ENCODE data around the gene FHAD1. TPM values are rescaled to one million over a fixed set of nuclear protein-coding genes. Genes with fewer than 3 reads are reported as not detected.

Gene FHAD1
- total RNA-seq, 6 experiments from 2014 or later = 0.06 to 0.53 (median 0.12) TPM; not detected in 3

DNA sequence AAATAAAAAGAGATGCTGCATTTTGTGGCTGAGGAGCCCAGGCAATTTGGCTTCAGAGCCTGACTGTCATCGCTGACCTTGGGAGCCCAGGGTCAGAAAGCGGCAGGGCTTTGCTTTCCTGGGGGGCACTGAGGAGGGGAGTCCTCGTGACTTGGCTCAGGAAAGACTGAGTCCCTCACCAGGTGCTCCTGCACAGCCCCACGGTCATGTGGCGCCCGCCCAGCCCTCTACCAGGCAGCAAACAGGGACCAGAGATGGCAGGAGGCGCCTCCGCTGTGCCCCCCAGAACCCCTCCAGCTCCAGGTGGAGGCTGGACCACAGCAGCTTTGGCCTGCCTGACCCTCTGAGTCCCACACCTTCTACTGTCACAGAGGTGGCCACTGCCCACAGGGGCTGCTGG, 175.8 kb downstream of the FHAD1 start:
- Histone ChIP-seq H3K27me3 (no peaks in the 10 kb centered on the region), H3K27ac (no peak overlapping the region), H3K9me3 (no peaks in the 10 kb centered on the region), H3K4me3 (no peak overlapping the region), H3K4me1 (peaks cover 0 to 33% (median 4%) of the 10 kb centered on the region in 4 donors), H3K36me3 (no peaks in the 10 kb centered on the region)
- DNase-seq = no peak
- no CpG with 5 or more reads among the region's 8 CpGs for WGBS (ENCODE audit: insufficient coverage, low coverage, low lambda C conversion rate, missing lambda C conversion rate)
- intact Hi-C loops (cut with DNase I) = no loop called here
- no peak for TF ChIP-seq POLR2A (IDR thresholded peaks at IDR 0.05)
- TF ChIP-seq, protein P1, sequence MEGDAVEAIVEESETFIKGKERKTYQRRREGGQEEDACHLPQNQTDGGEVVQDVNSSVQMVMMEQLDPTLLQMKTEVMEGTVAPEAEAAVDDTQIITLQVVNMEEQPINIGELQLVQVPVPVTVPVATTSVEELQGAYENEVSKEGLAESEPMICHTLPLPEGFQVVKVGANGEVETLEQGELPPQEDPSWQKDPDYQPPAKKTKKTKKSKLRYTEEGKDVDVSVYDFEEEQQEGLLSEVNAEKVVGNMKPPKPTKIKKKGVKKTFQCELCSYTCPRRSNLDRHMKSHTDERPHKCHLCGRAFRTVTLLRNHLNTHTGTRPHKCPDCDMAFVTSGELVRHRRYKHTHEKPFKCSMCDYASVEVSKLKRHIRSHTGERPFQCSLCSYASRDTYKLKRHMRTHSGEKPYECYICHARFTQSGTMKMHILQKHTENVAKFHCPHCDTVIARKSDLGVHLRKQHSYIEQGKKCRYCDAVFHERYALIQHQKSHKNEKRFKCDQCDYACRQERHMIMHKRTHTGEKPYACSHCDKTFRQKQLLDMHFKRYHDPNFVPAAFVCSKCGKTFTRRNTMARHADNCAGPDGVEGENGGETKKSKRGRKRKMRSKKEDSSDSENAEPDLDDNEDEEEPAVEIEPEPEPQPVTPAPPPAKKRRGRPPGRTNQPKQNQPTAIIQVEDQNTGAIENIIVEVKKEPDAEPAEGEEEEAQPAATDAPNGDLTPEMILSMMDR (IDR thresholded peaks at IDR 0.05) = no peak
- no peak for ATAC-seq

DNA sequence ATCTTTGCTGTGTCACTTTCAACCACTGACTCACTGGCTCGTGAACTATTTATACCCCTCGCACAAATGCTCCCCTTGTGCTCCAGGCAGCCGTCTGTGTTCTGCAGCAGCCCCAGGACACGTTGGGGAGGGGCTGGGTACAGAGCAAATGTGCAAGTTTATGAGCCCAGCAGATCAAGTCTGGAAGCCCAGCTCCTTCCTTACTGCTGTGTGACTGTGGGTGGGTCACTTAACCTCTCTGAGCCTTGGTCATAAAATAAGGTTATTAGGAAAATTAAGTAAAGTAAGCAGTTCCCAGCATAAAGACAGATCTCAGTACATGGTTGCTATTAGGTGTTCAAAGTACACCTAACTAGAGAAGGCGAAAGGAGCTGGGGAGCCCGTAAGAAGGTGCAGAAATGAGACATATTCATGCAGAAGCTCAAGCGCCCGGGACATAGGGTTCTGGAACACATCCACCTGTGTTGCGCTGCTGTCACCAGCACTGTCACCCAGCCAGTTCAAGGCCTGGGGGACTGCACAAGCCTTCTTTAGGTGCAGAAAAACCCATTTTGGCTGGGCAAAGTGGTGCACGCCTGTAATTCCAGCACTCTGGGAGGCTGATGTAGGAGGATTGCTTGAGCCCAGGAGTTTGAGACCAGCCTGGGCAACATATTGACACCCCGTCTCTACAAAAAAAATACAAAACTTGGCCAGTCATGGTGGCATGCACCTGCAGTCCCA, 176.5 kb downstream of the FHAD1 start:
- H3K27me3 ChIP-seq = no peaks in the 10 kb centered on the region
- H3K36me3 ChIP-seq = no peaks in the 10 kb centered on the region
- H3K9me3 ChIP-seq = no peaks in the 10 kb centered on the region
- DNase-seq = no peak
- intact Hi-C loops (cut with DNase I) = no loop called here
- H3K27ac ChIP-seq = no peak overlapping the region
- H3K4me3 ChIP-seq = no peak overlapping the region
- ATAC-seq = no peak
- H3K4me1 ChIP-seq = peaks cover 0 to 33% (median 4%) of the 10 kb centered on the region in 4 donors
- WGBS (ENCODE audit: insufficient coverage, low coverage, low lambda C conversion rate, missing lambda C conversion rate) = 72% methylated on average over 3 of the region's 11 CpGs
- TF ChIP-seq POLR2A (IDR thresholded peaks at IDR 0.05) = no peak
- TF ChIP-seq, protein P1 (IDR thresholded peaks at IDR 0.05) = no peak

DNA sequence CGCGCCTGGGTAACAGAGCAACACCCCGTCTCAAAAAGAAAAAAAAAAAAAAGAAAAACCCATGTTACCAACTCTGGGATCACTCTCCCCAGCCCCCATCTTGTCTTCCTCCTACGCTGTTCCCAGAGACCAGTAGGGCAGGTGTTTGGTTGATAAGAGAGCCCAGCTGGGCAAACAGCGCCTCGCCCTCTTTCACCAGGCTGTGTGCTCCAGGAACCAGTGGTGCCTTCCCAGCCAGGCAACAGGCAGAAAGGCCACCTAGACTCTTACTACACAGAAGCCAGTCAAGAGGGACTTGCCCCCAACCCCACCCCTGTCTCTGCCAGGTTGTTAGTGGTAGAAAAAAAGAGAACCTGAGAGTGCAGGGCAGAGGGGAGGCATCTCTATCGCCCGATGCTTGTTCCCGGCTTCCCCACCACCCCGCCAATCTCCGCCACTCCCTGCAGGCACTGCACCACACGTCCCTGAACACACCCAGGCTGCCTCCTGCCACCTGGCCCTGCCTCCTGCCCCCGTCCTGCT, 177.2 kb downstream of the FHAD1 start:
- intact Hi-C loops (cut with DNase I) = no loop called here
- Histone ChIP-seq H3K4me1 (peaks cover 0 to 33% (median 4%) of the 10 kb centered on the region in 4 donors), H3K4me3 (no peak overlapping the region), H3K36me3 (no peaks in the 10 kb centered on the region), H3K27ac (no peak overlapping the region), H3K9me3 (no peaks in the 10 kb centered on the region), H3K27me3 (no peaks in the 10 kb centered on the region)
- TF ChIP-seq, protein P1 (IDR thresholded peaks at IDR 0.05) = no peak
- WGBS (ENCODE audit: insufficient coverage, low coverage, low lambda C conversion rate, missing lambda C conversion rate) = 36% methylated on average over 3 of the region's 13 CpGs
- ATAC-seq = peak in 3 of 4 donors; percentile 33 to 69 (median 64)
- DNase-seq = peak in 2 of 3 donors; percentile 47 to 64

DNA sequence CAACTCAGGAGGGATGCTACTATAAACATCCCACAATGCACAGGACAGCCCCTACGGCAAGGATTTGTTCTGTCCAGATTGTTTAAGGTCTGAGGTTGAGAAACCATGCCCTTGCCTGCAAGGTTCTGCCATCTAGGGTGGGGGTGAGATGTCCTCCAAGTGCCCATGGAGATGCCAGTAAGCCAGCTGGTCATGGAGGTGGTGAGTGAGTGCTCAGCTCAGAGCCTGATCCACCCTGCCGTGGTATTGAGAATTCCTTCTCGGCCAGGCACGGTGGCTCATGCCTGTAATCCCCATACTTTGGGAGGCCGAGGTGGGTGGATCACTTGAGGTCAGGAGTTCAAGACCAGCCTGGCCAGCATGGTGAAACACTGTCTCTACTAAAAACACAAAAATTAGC, 178.0 kb downstream of the FHAD1 start:
- no peaks in the 10 kb centered on the region for H3K36me3 ChIP-seq
- intact Hi-C loops (cut with DNase I) = loop anchor here in 1 of 2 donors (5.0 kb wide), 1 partner anchor 93 kb away; no protein-coding TSS in a partner anchor
- H3K4me1 ChIP-seq = peaks cover 0 to 33% (median 4%) of the 10 kb centered on the region in 4 donors
- ATAC-seq (no peak), DNase-seq (no peak)
- no peaks in the 10 kb centered on the region for H3K27me3 ChIP-seq
- WGBS (ENCODE audit: insufficient coverage, low coverage, low lambda C conversion rate, missing lambda C conversion rate) = 93% methylated on average over 2 of the region's 5 CpGs
- no peaks in the 10 kb centered on the region for H3K9me3 ChIP-seq
- TF ChIP-seq, protein P1 (IDR thresholded peaks at IDR 0.05) = no peak
- TF ChIP-seq POLR2A (IDR thresholded peaks at IDR 0.05) = no peak
- no peak overlapping the region for H3K27ac ChIP-seq
- H3K4me3 ChIP-seq = no peak overlapping the region

Data from right lobe of liver (tissue), 6 donors.